ENCODE results near the gene ANXA7.

GRCh38 chr10:73410897-73411296, 3.0 kb downstream of the ANXA7 start:
- TF ChIP-seq CTCF (IDR thresholded peaks at IDR 0.05) = no peak
- TF ChIP-seq SP1 (CRISPR knock-in tag; conservative IDR thresholded peaks at IDR 0.05) = no peak
- no peak for TF ChIP-seq NR3C1 (CRISPR knock-in tag; conservative IDR thresholded peaks at IDR 0.05; ENCODE audit: low read depth)
- TF ChIP-seq NFE2L1 (CRISPR knock-in tag; IDR thresholded peaks at IDR 0.05) = no peak
- TF ChIP-seq TEAD1 (CRISPR knock-in tag; IDR thresholded peaks at IDR 0.05) = no peak
- no peak for TF ChIP-seq FOXP4 (CRISPR knock-in tag; IDR thresholded peaks at IDR 0.05)
- no peak for TF ChIP-seq TCF7 (CRISPR knock-in tag; IDR thresholded peaks at IDR 0.05; ENCODE audit: low read depth)
- TF ChIP-seq NR1H2 (CRISPR knock-in tag; IDR thresholded peaks at IDR 0.05) = no peak
- TF ChIP-seq E2F1 (CRISPR knock-in tag; IDR thresholded peaks at IDR 0.05) = no peak

Data from WTC11 (cell line).